HUES48 (cell line): ENCODE measurements around the gene PDLIM1.

ENCODE experiments used
- H3K27ac ChIP-seq: one replicate; pipeline ENCODE4 v1.7.0; 2013; ENCODE audit warnings: low read depth, low read length, inconsistent platforms
- H3K27me3 ChIP-seq: 2 replicates; pipeline ENCODE4 v1.6.1; 2013; ENCODE audit warnings: mild to moderate bottlenecking, low read length; ENCODE audit not compliant: control insufficient read depth, insufficient read depth
- H3K36me3 ChIP-seq: 2 replicates; pipeline ENCODE4 v1.6.1; 2013; ENCODE audit warnings: low read length; ENCODE audit not compliant: control insufficient read depth, insufficient read depth
- H3K4me1 ChIP-seq: 2 replicates; pipeline ENCODE4 v1.6.1; 2013; ENCODE audit warnings: mild to moderate bottlenecking, low read length; ENCODE audit not compliant: control insufficient read depth, insufficient read depth
- H3K4me3 ChIP-seq: 2 replicates; pipeline ENCODE4 v1.5.1; 2013; ENCODE audit warnings: mild to moderate bottlenecking, low read depth, low read length
- H3K9ac ChIP-seq: 2 replicates; pipeline ENCODE4 v1.6.1; 2013; ENCODE audit warnings: mild to moderate bottlenecking, low read depth, low read length, moderate library complexity
- H3K9me3 ChIP-seq: 2 replicates; pipeline ENCODE4 v1.6.1; 2013; ENCODE audit warnings: low read length; ENCODE audit not compliant: control insufficient read depth, insufficient read depth

The PDLIM1 gene

GRCh38 chr10:95193944-95194343 lies 96.9 kb downstream of the PDLIM1 start, which contains the start of gene ACSM6:
ACSM6 (plus strand) TSS chr10:95194238; CDS start chr10:95194486, 248 bp downstream.
- H3K9ac ChIP-seq, result no peak within 1 kb of the TSS
- H3K27ac ChIP-seq, result no peak within 1 kb of the TSS
- H3K36me3 ChIP-seq, result no peaks in the 10 kb centered on the region
- H3K4me1 ChIP-seq, result peaks cover 25% of the 10 kb centered on the region
- H3K9me3 ChIP-seq, result no peaks in the 10 kb centered on the region
- no peak within 1 kb of the TSS for H3K4me3 ChIP-seq
- H3K27me3 ChIP-seq, result no peaks in the 10 kb centered on the region

GRCh38 chr10:95188593-95188992 lies 102.2 kb downstream of the PDLIM1 start:
- H3K27me3 ChIP-seq, result no peaks in the 10 kb centered on the region
- H3K9ac ChIP-seq, result no peak overlapping the region
- no peaks in the 10 kb centered on the region for H3K36me3 ChIP-seq
- no peak overlapping the region for H3K4me3 ChIP-seq
- no peak overlapping the region for H3K27ac ChIP-seq
- no peaks in the 10 kb centered on the region for H3K9me3 ChIP-seq
- no peaks in the 10 kb centered on the region for H3K4me1 ChIP-seq

- H3K36me3 ChIP-seq, result no peaks in the 10 kb centered on the region
- no peaks in the 10 kb centered on the region for H3K9me3 ChIP-seq
- H3K27me3 ChIP-seq, result no peaks in the 10 kb centered on the region
- no peak overlapping the region for H3K27ac ChIP-seq
- no peak overlapping the region for H3K4me3 ChIP-seq
- H3K9ac ChIP-seq, result no peak overlapping the region
- peaks cover 4% of the 10 kb centered on the region; the same call in 1 of the 2 replicates for H3K4me1 ChIP-seq
Observed at GRCh38 chr10:95187617-95188016, 103.2 kb downstream of the PDLIM1 start.
